ENCODE results near the gene JMJD4. TPM values are rescaled to one million over a fixed set of nuclear protein-coding genes. Genes with fewer than 3 reads are reported as not detected.
"Not testable (repeated sequence)": the region's sequence is repeated elsewhere in the genome, so short reads cannot be mapped to it uniquely, and the experiment has no call there.

Gene JMJD4
- total and polyA plus RNA-seq, 12 donors: 8.6 to 57.5 (median 27.5) TPM

- DNase-seq: no peak
- Histone ChIP-seq H3K27ac (no peak overlapping the region), H3K4me3 (no peak overlapping the region), H3K4me1 (replicated peaks in 1 of 2) (peaks cover 5 to 8% of the 10 kb centered on the region in 2 donors), H3K36me3 (replicated peaks in 1 of 2) (no peaks in the 10 kb centered on the region), H3K27me3 (no peaks in the 10 kb centered on the region), H3K9me3 (replicated peaks in 1 of 3) (no peaks in the 10 kb centered on the region)
- no peak for TF ChIP-seq CTCF (IDR thresholded peaks at IDR 0.05)
- TF ChIP-seq POLR2A (IDR thresholded peaks at IDR 0.05): no peak
- WGBS, 4 donors: 72 to 78% (median 76%) methylated on average over 1 of the region's 1 CpG
- intact Hi-C loops (cut with DNase I): no loop called here
Measured at GRCh38 chr1:227723474-227723873, 11.6 kb downstream of the JMJD4 start.

- Histone ChIP-seq H3K27ac (no peak overlapping the region), H3K4me3 (no peak overlapping the region), H3K27me3 (no peaks in the 10 kb centered on the region), H3K9me3 (replicated peaks in 1 of 3) (no peaks in the 10 kb centered on the region), H3K4me1 (replicated peaks in 1 of 2) (no peaks in the 10 kb centered on the region), H3K36me3 (replicated peaks in 1 of 2) (no peaks in the 10 kb centered on the region)
- TF ChIP-seq CTCF (IDR thresholded peaks at IDR 0.05) (no peak), POLR2A (IDR thresholded peaks at IDR 0.05) (no peak)
- intact Hi-C loops (cut with DNase I): no loop called here
- no peak for DNase-seq
- 49 to 78% (median 74%) methylated on average over 2 of the region's 2 CpGs for WGBS, 4 donors
Measured at GRCh38 chr1:227718932-227719331, 16.2 kb downstream of the JMJD4 start.

GRCh38 chr1:227712648-227713047, 22.5 kb downstream of the JMJD4 start:
- no peaks in the 10 kb centered on the region for H3K36me3 ChIP-seq (replicated peaks in 1 of 2)
- intact Hi-C loops (cut with DNase I): no loop called here
- H3K27me3 ChIP-seq: no peaks in the 10 kb centered on the region
- no peaks in the 10 kb centered on the region for H3K4me1 ChIP-seq (replicated peaks in 1 of 2)
- H3K27ac ChIP-seq: no peak overlapping the region
- H3K4me3 ChIP-seq: no peak overlapping the region
- H3K9me3 ChIP-seq (replicated peaks in 1 of 3): no peaks in the 10 kb centered on the region
- TF ChIP-seq POLR2A (IDR thresholded peaks at IDR 0.05) (no peak), CTCF (IDR thresholded peaks at IDR 0.05) (no peak)
- no peak for DNase-seq

GRCh38 chr1:227710474-227710873, 24.6 kb downstream of the JMJD4 start:
- not testable (repeated sequence) for H3K27ac ChIP-seq

GRCh38 chr1:227709451-227709850, 25.7 kb downstream of the JMJD4 start:
- Histone ChIP-seq H3K27me3 (no peaks in the 10 kb centered on the region), H3K4me1 (replicated peaks in 1 of 2) (no peaks in the 10 kb centered on the region), H3K9me3 (replicated peaks in 1 of 3) (no peaks in the 10 kb centered on the region), H3K4me3 (no peak overlapping the region), H3K36me3 (replicated peaks in 1 of 2) (no peaks in the 10 kb centered on the region), H3K27ac (no peak overlapping the region)
- TF ChIP-seq POLR2A (IDR thresholded peaks at IDR 0.05): no peak
- intact Hi-C loops (cut with DNase I): no loop called here
- 65 to 88% (median 76%) methylated on average over 1 of the region's 1 CpG for WGBS, 4 donors
- DNase-seq: no peak

More at GRCh38 chr1:227710474-227710873, 24.6 kb downstream of the JMJD4 start:
- H3K4me3 ChIP-seq; H3K9me3 ChIP-seq (replicated peaks in 1 of 3); DNase-seq; H3K36me3 ChIP-seq (replicated peaks in 1 of 2); intact Hi-C loops (cut with DNase I); H3K27me3 ChIP-seq; H3K4me1 ChIP-seq (replicated peaks in 1 of 2): not testable (repeated sequence)
- WGBS, 4 donors: 91 to 96% (median 93%) methylated on average over 7 to 20 of the region's 24 CpGs

Measured in adrenal gland (tissue), 12 donors.